Sciatic nerve (tissue), 2 donors: ENCODE data around the gene FGF18. TPM values are rescaled to one million over a fixed set of nuclear protein-coding genes. Genes with fewer than 3 reads are reported as not detected.
A peak's percentile ranks its signal among the peaks of the same experiment; 100 is the strongest.
"Not testable (repeated sequence)": the region's sequence is repeated elsewhere in the genome, so short reads cannot be mapped to it uniquely, and the experiment has no call there.

Experiments used
- ATAC-seq: fragments of 200-7000 bp; cut with Tn5 transposase; one replicate; pipeline ENCODE4 v1.9.1; 2020; ENCODE audit warnings: mild to moderate bottlenecking, moderate library complexity
- DNase-seq: peaks from one replicate; pipeline ENCODE4 v3.0.0-alpha.2; 2020; ENCODE audit warnings: low spot score
- intact Hi-C: fragments of 100-400 bp; cut with DNase I; formaldehyde crosslinking; loops from one replicate; pipeline ENCODE4 v1.14.2; 2022
- total RNA-seq: library from RNA; stranded (reverse); fragmentation: NEBNext Ultra II Directional; extraction: Animal tissue kit (Norgen Biotek cat#: 25700); gene quantifications from one replicate; pipeline ENCODE4 v1.2.1, GENCODE V29; 2021
- donor health status: DM: no; HTN: no; CAD: no.
- donor health status: DM: no; HTN: no; CAD: no.

FGF18 gene
- total RNA-seq, 1 donor from 2014 or later, result 15.8 TPM

GRCh38 chr5:171479776-171480125, 60.3 kb downstream of the FGF18 start:
- intact Hi-C loops, result no loop called here
- ATAC-seq, result no peak
- DNase-seq, result no peak

DNA sequence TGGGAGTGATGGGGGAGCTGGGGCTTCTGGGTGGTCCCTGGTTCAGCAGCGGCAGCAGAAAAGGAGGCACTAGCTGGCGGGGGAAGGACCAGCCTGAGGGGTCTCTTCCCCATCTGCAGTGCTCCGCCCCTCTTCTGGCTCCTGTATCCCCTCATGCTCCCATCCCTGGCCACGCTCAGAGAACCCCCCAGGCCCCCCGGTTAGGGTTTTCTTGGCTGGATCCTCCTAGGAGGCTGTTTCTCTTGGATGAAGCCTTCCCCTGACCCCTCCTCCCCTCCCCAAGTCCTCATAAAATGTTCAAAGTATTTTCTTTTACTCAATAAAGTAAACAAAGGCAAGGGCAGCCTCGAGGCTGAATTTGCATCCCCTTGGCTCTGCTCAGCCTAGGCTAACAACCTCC, 60.8 kb downstream of the FGF18 start:
- DNase-seq (no peak), ATAC-seq (no peak)
- intact Hi-C loops, result no loop called here

DNA sequence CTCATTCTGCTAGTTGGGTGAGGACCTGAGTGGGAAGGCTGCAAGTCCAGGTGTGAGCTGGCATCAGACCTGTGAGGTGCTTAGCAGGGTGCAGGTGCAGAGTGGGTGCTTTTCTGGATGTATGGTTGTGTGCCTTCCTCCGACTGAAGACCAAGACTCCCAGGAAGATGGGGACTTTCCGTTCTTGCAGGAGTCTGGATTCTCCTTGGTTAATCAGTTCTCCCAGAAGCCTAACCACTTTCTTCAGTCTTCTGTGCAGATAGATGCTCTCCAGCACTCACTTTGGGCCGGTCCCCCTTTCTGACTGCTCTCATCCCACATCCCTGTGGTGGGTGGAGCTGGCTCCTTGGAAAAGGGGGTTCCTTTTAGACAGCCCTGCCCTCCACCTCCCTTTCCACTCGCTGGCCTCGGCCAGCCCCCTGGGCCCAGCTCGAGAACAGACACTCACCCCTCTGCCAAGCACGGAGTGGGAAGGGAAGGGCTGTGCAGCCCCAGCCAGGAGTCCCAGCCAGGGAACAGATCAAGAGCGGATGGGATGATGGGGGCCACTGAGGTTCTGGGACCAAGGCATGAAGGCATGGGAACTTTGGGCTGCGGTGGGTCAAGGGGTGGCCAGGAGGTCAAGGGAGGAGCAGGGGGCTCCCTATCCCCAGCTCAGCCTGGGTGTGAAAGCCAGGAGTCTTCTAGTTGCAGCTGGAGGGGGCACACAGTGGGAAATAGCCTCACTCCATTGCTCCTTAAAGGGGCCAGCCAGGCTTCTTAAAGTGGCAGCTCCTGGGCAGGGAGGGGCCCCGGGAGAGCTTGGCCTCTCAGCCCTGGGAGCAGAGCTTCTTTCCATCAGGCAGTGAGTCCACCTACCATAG, 62.4 kb downstream of the FGF18 start:
- DNase-seq (no peak), ATAC-seq (no peak)
- intact Hi-C loops, result no loop called here

GRCh38 chr5:171482434-171482730, 62.9 kb downstream of the FGF18 start:
- intact Hi-C loops, result no loop called here
- DNase-seq (no peak), ATAC-seq (no peak)

DNA sequence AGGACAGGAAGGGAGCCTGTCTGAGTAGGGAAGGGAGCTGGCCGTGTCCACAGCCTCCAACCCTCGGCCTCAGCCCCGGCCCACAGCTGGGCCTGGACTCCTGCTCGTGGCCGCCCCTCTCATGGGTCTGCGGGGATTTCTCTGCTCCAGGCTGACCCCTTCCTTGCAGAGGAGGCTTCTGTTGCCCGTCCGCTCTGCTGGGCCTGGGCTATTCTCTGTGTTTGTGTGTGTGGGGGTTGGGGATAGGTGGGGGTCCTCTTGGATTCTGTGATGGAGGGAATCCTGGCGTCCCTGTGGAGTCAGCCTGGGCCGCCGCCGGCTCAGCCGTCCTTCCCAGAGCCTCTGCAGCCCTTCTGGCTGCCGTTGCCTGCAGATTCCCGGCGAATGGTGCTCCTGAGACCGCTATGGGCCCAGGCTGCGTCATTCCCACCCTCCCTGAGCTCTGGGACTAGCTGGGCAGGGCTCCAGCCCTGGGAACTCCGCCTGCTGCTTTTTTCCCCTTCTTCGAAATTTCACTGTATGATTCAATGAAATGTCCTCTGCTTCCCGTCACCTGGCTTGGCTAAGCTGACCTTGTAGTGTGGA, 64.2 kb downstream of the FGF18 start:
- peak; percentile 88 for DNase-seq
- intact Hi-C loops, result no loop called here
- ATAC-seq, result peak; percentile 91

GRCh38 chr5:171484460-171484899, 65.0 kb downstream of the FGF18 start:
- intact Hi-C loops, result no loop called here
- ATAC-seq (peak; percentile 60), DNase-seq (no peak)

DNA sequence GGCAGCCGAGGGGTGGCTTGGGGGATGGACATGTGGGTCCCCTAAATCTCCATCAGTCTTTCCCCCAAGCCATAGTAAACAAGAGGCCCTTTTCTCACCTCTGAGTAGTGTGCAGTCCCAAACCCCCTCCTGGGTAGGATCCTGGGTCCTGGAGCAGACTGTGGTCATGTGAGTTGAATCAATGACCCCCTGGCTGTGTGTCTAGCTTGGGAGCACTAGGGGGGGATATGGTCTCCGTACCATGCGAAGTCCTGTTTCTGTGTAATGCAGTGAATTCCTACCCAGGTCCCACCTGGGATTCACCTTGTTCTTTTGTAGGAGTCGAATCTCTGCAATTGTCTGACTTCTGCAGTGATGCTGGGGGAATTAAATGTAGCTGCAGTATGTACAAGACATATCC, 66.2 kb downstream of the FGF18 start:
- DNase-seq (no peak), ATAC-seq (no peak)
- intact Hi-C loops, result no loop called here

DNA sequence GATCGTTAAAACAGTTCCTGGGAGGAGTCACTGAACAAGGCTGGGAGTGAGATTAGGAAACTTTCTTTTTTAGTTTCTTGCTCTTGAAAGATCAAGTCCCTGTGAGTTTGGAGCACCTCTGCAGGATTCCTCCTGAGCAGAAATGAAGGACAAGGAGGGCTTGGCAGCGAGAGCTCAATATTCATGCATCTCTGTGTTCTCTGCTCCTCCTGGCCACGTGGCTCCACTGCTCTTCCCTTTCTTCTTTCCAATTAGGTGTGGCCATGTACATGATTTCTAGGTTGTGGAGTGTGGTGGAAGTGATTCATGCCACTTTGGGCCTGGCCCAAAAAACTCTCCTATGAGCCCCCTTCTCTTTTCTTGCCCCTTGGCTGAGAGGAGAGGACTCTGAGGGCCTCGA, 67.2 kb downstream of the FGF18 start:
- intact Hi-C loops, result no loop called here
- DNase-seq, result no peak
- no peak for ATAC-seq

DNA sequence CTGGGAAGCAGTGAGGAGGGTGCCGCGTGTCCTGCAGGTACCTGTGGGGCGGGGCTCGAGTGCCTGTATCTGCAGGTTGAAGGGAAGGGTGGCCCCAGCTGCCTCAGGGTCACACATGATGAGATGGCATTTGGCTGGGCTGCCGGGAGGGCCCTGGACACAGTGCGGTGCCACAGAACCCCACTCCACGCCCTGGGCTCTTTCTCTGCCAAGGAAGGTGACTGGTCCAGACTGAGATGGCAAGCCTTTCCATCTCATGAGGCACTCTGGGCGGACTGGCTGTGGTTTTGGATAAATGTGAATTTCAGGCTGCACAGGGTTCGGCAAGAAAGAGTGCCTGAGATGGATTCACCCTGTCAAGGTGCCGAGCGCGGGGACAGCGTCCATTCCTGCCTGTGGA, 69.4 kb downstream of the FGF18 start:
- intact Hi-C loops, result no loop called here
- ATAC-seq (no peak), DNase-seq (no peak)

GRCh38 chr5:171492781-171493180, 73.3 kb downstream of the FGF18 start:
- DNase-seq, result no peak
- intact Hi-C loops, result no loop called here

GRCh38 chr5:171493646-171494393, 74.4 kb downstream of the FGF18 start:
- no peak for DNase-seq
- peak; percentile 27 for ATAC-seq
- intact Hi-C loops, result no loop called here

More at GRCh38 chr5:171492781-171493180, 73.3 kb downstream of the FGF18 start:
- ATAC-seq, result peak; percentile 24

DNA sequence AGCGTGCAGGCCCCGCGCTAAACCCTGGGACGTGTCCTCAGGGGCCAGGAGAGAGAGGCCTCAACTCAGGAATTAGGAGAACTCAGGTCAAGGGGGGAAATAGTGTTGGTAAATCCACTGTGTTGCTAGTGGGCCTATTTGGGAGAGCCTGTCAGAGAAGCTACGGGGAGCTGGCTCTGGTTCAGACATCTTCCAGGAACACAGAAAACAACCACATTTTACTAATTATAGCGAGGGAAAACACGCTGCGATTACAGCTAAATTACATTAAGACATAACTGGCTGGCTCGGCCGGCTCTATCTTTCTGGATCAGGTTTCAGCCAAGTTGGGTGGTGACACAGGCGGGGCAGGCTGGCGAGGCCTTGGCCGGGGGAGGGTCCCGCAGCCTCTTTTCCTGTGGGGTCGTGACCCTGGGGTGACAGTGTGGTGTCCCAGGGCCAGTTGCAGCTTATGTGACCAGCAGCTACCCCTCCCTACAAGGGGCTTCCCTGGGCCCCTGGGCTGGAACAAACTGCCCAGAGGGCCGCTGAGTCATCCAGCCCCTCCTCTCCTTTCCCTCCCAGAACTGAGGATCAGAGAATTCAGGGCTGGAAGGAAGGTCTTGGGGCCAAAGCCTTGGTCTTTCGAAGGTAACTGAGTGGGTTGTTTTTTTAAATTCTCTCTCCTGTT, 75.1 kb downstream of the FGF18 start:
- ATAC-seq (peak; percentile 90), DNase-seq (peak; percentile 83)
- intact Hi-C loops, result no loop called here

GRCh38 chr5:171495122-171495700, 75.8 kb downstream of the FGF18 start:
- no peak for DNase-seq
- intact Hi-C loops, result no loop called here
- ATAC-seq, result peak; percentile 31

- intact Hi-C loops, result no loop called here
These were observed 77.0 kb downstream of the FGF18 start for GRCh38 chr5:171496456-171496855.

GRCh38 chr5:171497494-171497893, 78.0 kb downstream of the FGF18 start:
- ATAC-seq, intact Hi-C loops, DNase-seq: not testable (repeated sequence)

More at GRCh38 chr5:171496456-171496855, 77.0 kb downstream of the FGF18 start:
- ATAC-seq (peak; percentile 6), DNase-seq (no peak)

- intact Hi-C loops, result no loop called here
- DNase-seq (no peak), ATAC-seq (no peak)
These were observed 78.7 kb downstream of the FGF18 start for GRCh38 chr5:171498166-171498565.

DNA sequence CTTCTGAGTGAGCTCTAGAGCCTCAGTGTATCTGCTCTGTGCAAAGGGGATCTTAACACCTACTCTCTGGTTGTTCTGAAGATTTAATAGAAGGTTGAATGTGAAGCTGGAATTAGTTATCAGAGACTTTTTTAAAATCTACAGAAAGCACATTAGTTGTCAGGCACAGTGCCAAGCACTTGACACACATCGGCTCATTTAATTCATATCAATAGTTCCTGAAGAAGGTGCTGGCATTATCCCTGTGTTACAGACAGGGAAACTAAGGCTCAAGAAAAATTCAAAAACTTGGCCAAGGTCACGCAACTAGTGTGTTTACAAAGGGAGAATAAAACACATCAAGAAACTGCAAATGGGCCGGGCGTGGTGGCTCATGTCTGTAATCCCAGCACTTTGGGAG, 80.2 kb downstream of the FGF18 start:
- intact Hi-C loops, result no loop called here
- ATAC-seq (no peak), DNase-seq (no peak)

- no peak for DNase-seq
- intact Hi-C loops, result no loop called here
- no peak for ATAC-seq
These were observed 86.1 kb downstream of the FGF18 start for GRCh38 chr5:171505473-171506043.

- ATAC-seq (no peak), DNase-seq (no peak)
- intact Hi-C loops, result no loop called here
These were observed 87.5 kb downstream of the FGF18 start for GRCh38 chr5:171506951-171507350.
